IMR-90 (cell line): ENCODE results near the gene SOBP. TPM values are rescaled to one million over a fixed set of nuclear protein-coding genes. Genes with fewer than 3 reads are reported as not detected.

Source experiments
- ATAC-seq: fragments of 200-7000 bp; cut with Tn5 transposase; 2 replicates; pipeline ENCODE4 v1.9.1; 2020; ENCODE audit warnings: low read depth, mild to moderate bottlenecking, moderate library complexity
- BruUV-seq: library from RNA; stranded (reverse); fragments of 400-500 nt; replicated peaks from 2 replicates; lab custom pipeline; 2021; lab: Mats Ljungman, UMichigan
- CTCF ChIA-PET: fragments of 300-600 bp; formaldehyde crosslinking; extraction: SDS; loops from one replicate; lab custom pipeline; 2021; ENCODE audit warnings: antibody characterized with exemption; lab: Yijun Ruan, JAX
- POLR2A ChIA-PET: fragments of 300-600 bp; sonication (Branson Sonifier 250); formaldehyde crosslinking; loops from one replicate; lab custom pipeline; 2022; ENCODE audit warnings: antibody characterized with exemption; ENCODE audit not compliant: unreplicated experiment; lab: Charles Lee
- DNase-seq: peaks from one replicate; pipeline ENCODE4 v3.0.0; 2013
- H2AFZ ChIP-seq: replicated peaks from 2 replicates; pipeline ENCODE3; 2013; ENCODE audit warnings: low read length, mild to moderate bottlenecking; ENCODE audit not compliant: poor library complexity
- H2AK5ac ChIP-seq: 2 replicates; pipeline ENCODE4 v1.6.1; 2013; ENCODE audit warnings: low read depth, low read length, inconsistent platforms
- H2AK9ac ChIP-seq: replicated peaks from 2 replicates; pipeline ENCODE3; 2013; ENCODE audit warnings: mild to moderate bottlenecking, low read depth, low read length, moderate library complexity; ENCODE audit not compliant: poor library complexity
- H2BK120ac ChIP-seq: 2 replicates; pipeline ENCODE4 v1.6.1; 2013; ENCODE audit warnings: low read depth, low read length, inconsistent platforms
- H2BK15ac ChIP-seq: 3 replicates; pipeline ENCODE4 v1.6.1; 2013; ENCODE audit warnings: low read depth, low read length, inconsistent platforms
- H2BK20ac ChIP-seq: 2 replicates; pipeline ENCODE4 v1.6.1; 2013; ENCODE audit warnings: low read depth, mild to moderate bottlenecking, inconsistent platforms, low read length, moderate library complexity
- H2BK5ac ChIP-seq: 2 replicates; pipeline ENCODE4 v1.6.1; 2013; ENCODE audit warnings: mild to moderate bottlenecking, low read depth, low read length, inconsistent platforms; ENCODE audit not compliant: poor library complexity, severe bottlenecking
- H3K14ac ChIP-seq: replicated peaks from 2 replicates; pipeline ENCODE4 v1.6.1; 2013; ENCODE audit warnings: low read depth, low read length, inconsistent platforms
- H3K18ac ChIP-seq: 2 replicates; pipeline ENCODE4 v1.6.1; 2013; ENCODE audit warnings: low read depth, low read length, control low read depth
- H3K23ac ChIP-seq: 2 replicates; pipeline ENCODE4 v1.6.1; 2013; ENCODE audit warnings: low read depth, low read length, inconsistent platforms
- H3K27ac ChIP-seq: 2 replicates; pipeline ENCODE4 v1.5.1; 2013; ENCODE audit warnings: mild to moderate bottlenecking, control low read depth, low read length; ENCODE audit not compliant: insufficient read depth
- H3K27me3 ChIP-seq: 2 replicates; pipeline ENCODE4 v1.6.1; 2013; ENCODE audit warnings: low read length; ENCODE audit not compliant: control insufficient read depth, insufficient read depth
- H3K36me3 ChIP-seq: 2 replicates; pipeline ENCODE4 v1.6.1; 2013; ENCODE audit warnings: low read length, mixed read lengths; ENCODE audit not compliant: control insufficient read depth, insufficient read depth
- H3K4ac ChIP-seq: 2 replicates; pipeline ENCODE4 v1.6.1; 2013; ENCODE audit warnings: low read depth, low read length, inconsistent platforms
- H3K4me1 ChIP-seq: 2 replicates; pipeline ENCODE4 v1.6.1; 2013; ENCODE audit warnings: low read length, mixed read lengths; ENCODE audit not compliant: control insufficient read depth, insufficient read depth
- H3K4me2 ChIP-seq: 2 replicates; pipeline ENCODE4 v1.6.1; 2013; ENCODE audit warnings: low read depth, mild to moderate bottlenecking, control low read depth, low read length, moderate library complexity
- H3K4me3 ChIP-seq: 2 replicates; pipeline ENCODE4 v1.5.1; 2013; ENCODE audit warnings: low read depth, mild to moderate bottlenecking, control low read depth, low read length, moderate library complexity; ENCODE audit not compliant: insufficient read depth
- H3K56ac ChIP-seq: 2 replicates; pipeline ENCODE4 v1.6.1; 2013; ENCODE audit warnings: low read length, inconsistent platforms; ENCODE audit not compliant: insufficient read depth; ENCODE audit errors: extremely low read depth
- H3K79me1 ChIP-seq, 2 experiments: 2 replicates each; pipeline ENCODE4 v1.6.1; 2013; ENCODE audit warnings: low read length in 2 of 2, inconsistent platforms in 1 of 2, low read depth in 1 of 2
- H3K9ac ChIP-seq: 2 replicates; pipeline ENCODE4 v1.6.1; 2013; ENCODE audit warnings: low read depth, low read length, control low read depth
- H3K9me1 ChIP-seq: 2 replicates; pipeline ENCODE4 v1.6.1; 2013; ENCODE audit warnings: low read length, inconsistent platforms; ENCODE audit not compliant: insufficient read depth
- H3K9me3 ChIP-seq: 2 replicates; pipeline ENCODE4 v1.6.1; 2013; ENCODE audit warnings: low read length; ENCODE audit not compliant: control insufficient read depth, insufficient read depth
- H4K20me1 ChIP-seq: 2 replicates; pipeline ENCODE4 v1.6.1; 2013; ENCODE audit warnings: low read length, inconsistent platforms; ENCODE audit not compliant: insufficient read depth
- H4K5ac ChIP-seq: 2 replicates; pipeline ENCODE4 v1.6.1; 2013; ENCODE audit warnings: mild to moderate bottlenecking, low read depth, low read length, control low read depth
- H4K8ac ChIP-seq, 2 experiments: 2 replicates each; pipeline ENCODE4 v1.6.1; 2013; ENCODE audit warnings: low read depth in 2 of 2, low read length in 2 of 2, control low read depth in 1 of 2, inconsistent platforms in 1 of 2
- H4K91ac ChIP-seq: 2 replicates; pipeline ENCODE4 v1.6.1; 2013; ENCODE audit warnings: low read depth, low read length, inconsistent platforms; ENCODE audit not compliant: insufficient read depth
- SMC3 ChIP-seq: fragments of 150-350 bp; IDR thresholded peaks from 2 replicates; pipeline ENCODE4 v1.6.1; 2016; ENCODE audit warnings: low read depth, mild to moderate bottlenecking, antibody characterized with exemption, low read length, moderate library complexity
- WGBS, 2 experiments: methylation state at CpG; one replicate each; pipeline versions ENCODE4 v1.1.5 to v1.1.7; 2013; ENCODE audit warnings: missing lambda C conversion rate in 2 of 2; ENCODE audit not compliant: insufficient read length in 1 of 2; ENCODE audit errors: extremely low coverage in 2 of 2; 5-methylcytosine and 5-hydroxymethylcytosine counted together
- dilution Hi-C: fragments of 300-500 bp; cut with HindIII; formaldehyde crosslinking; loops from one replicate; pipeline ENCODE4 v1.14.3; 2018; ENCODE audit warnings: low sequenced_read_pairs; ENCODE audit not compliant: unreplicated experiment
- in situ Hi-C: fragments of 300-500 bp; cut with MboI; formaldehyde crosslinking; loops from 3 replicates; pipeline ENCODE4 v1.14.3; 2019; ENCODE audit warnings: low sequenced_read_pairs, inconsistent platforms, mixed read lengths
- intact Hi-C: fragments of 100-400 bp; cut with micrococcal nuclease; formaldehyde crosslinking; loops from 2 replicates; pipeline ENCODE4 v1.10.0; 2022
- polyA plus RNA-seq, 3 experiments: library from polyadenylated mRNA; depleted of rRNA; stranded (reverse); fragments of >200 nt; gene quantifications; 2 replicates each; pipeline ENCODE4 v1.2.3, GENCODE V29; 2012; ENCODE audit warnings: low replicate concordance in 1 of 3
- total RNA-seq: library from RNA; depleted of rRNA; stranded (reverse); fragments of >200 nt; gene quantifications from 2 replicates; pipeline ENCODE4 v1.2.3, GENCODE V29; 2012

Gene SOBP
- total and polyA plus RNA-seq, 2 of the 4 experiments (the other 2 are of a cell fraction), result 0.60 to 0.72 TPM

GRCh38 chr6:107594736-107595135 is 104.8 kb downstream of the SOBP start:
- Histone ChIP-seq H3K23ac (no peak overlapping the region), H4K91ac (no peak overlapping the region), H2BK5ac (no peak overlapping the region), H4K8ac (no peak overlapping the region), H2BK20ac (no peak overlapping the region), H3K56ac (no peak overlapping the region), H2BK120ac (no peak overlapping the region), H4K5ac (no peak overlapping the region), H3K4me3 (no peak overlapping the region), H3K79me1 (no peaks in the 10 kb centered on the region), H3K9me3 (no peaks in the 10 kb centered on the region), H2AFZ (no peak overlapping the region), H2AK9ac (no peak overlapping the region), H2AK5ac (no peak overlapping the region), H3K9ac (no peak overlapping the region), H3K36me3 (no peaks in the 10 kb centered on the region), H3K14ac (no peak overlapping the region), H3K4ac (no peak overlapping the region), H4K20me1 (no peaks in the 10 kb centered on the region), H3K4me1 (no peaks in the 10 kb centered on the region), H3K4me2 (no peak overlapping the region), H3K27ac (no peak overlapping the region), H2BK15ac (no peak overlapping the region), H3K27me3 (peaks cover 1% of the 10 kb centered on the region; the same call in 1 of the 2 replicates), H3K9me1 (no peaks in the 10 kb centered on the region), H3K18ac (no peak overlapping the region)
- peak; percentile 10 for DNase-seq
- ChIA-PET CTCF (no interaction called here), POLR2A (no interaction called here)
- no CpG with 5 or more reads among the region's 2 CpGs for WGBS, 2 experiments
- intact Hi-C loops (no loop called here), dilution Hi-C loops (no loop called here), in situ Hi-C loops (no loop called here)
- ATAC-seq, result peak; percentile 61
- BruUV-seq, result no TSS peak
- no peak for TF ChIP-seq SMC3
